A673 (cell line): Measurements from ENCODE around the gene TMEM108. TPM values are rescaled to one million over a fixed set of nuclear protein-coding genes. Genes with fewer than 3 reads are reported as not detected.

Source experiments
- BruUV-seq: library from RNA; stranded (reverse); fragments of 400-500 nt; replicated peaks from 2 replicates; lab custom pipeline; 2021; lab: Mats Ljungman, UMichigan
- CTCF ChIA-PET: fragments of 300-600 bp; sonication (Branson Sonifier 250); formaldehyde crosslinking; loops from one replicate; lab custom pipeline; 2022; ENCODE audit warnings: antibody characterized with exemption; lab: Charles Lee
- POLR2A ChIA-PET: fragments of 300-600 bp; sonication (Branson Sonifier 250); formaldehyde crosslinking; loops from one replicate; lab custom pipeline; 2022; ENCODE audit warnings: antibody characterized with exemption; ENCODE audit not compliant: low non-redundant PET; lab: Charles Lee
- DNase-seq: peaks from one replicate; pipeline ENCODE4 v3.0.0-alpha.2; 2015; ENCODE audit warnings: low spot score
- H3K27ac ChIP-seq: fragments of 200-600 bp; sonication (generic); 2 replicates; pipeline ENCODE4 v1.5.1; 2016; ENCODE audit warnings: mixed run types, low read depth, mild to moderate bottlenecking, mixed read lengths, antibody characterized with exemption, low read length; ENCODE audit not compliant: poor library complexity, severe bottlenecking
- H3K27me3 ChIP-seq: fragments of 200-600 bp; sonication (generic); replicated peaks from 2 replicates; pipeline ENCODE4 v1.6.1; 2017; ENCODE audit warnings: mixed run types, low read depth, mild to moderate bottlenecking, mixed read lengths, antibody characterized with exemption, low read length; ENCODE audit not compliant: insufficient read depth, poor library complexity
- H3K36me3 ChIP-seq: fragments of 200-600 bp; sonication (generic); 2 replicates; pipeline ENCODE4 v1.6.1; 2016; ENCODE audit warnings: mixed run types, mild to moderate bottlenecking, mixed read lengths, antibody characterized with exemption, low read length; ENCODE audit not compliant: insufficient read depth, poor library complexity, severe bottlenecking
- H3K4me1 ChIP-seq: fragments of 200-600 bp; sonication (generic); 2 replicates; pipeline ENCODE4 v1.6.1; 2017; ENCODE audit warnings: mixed run types, mild to moderate bottlenecking, mixed read lengths, antibody characterized with exemption, low read length; ENCODE audit not compliant: insufficient read depth, poor library complexity, severe bottlenecking
- H3K4me3 ChIP-seq: fragments of 200-600 bp; sonication (generic); 2 replicates; pipeline ENCODE4 v1.5.1; 2016; ENCODE audit warnings: low read depth, mixed run types, mild to moderate bottlenecking, mixed read lengths, low read length; ENCODE audit not compliant: poor library complexity, severe bottlenecking
- H3K9me3 ChIP-seq: fragments of 200-600 bp; sonication (generic); 2 replicates; pipeline ENCODE4 v1.6.1; 2016; ENCODE audit warnings: mixed run types, low read depth, mild to moderate bottlenecking, mixed read lengths, antibody characterized with exemption, low read length; ENCODE audit not compliant: poor library complexity, severe bottlenecking
- CTCF ChIP-seq: fragments of 300-800, 200-600 bp; sonication (generic); conservative IDR thresholded peaks from 2 replicates; pipeline ENCODE4 v1.5.1; 2017; ENCODE audit warnings: low read depth, mild to moderate bottlenecking, antibody characterized with exemption, low read length, moderate library complexity, mixed read lengths
- EZH2 ChIP-seq: fragments of 200-600 bp; sonication (generic); IDR thresholded peaks from 2 replicates; pipeline ENCODE4 v1.6.1; 2017; ENCODE audit warnings: borderline replicate concordance, low read depth, mild to moderate bottlenecking, mixed read lengths, antibody characterized with exemption, low read length; ENCODE audit not compliant: poor library complexity, severe bottlenecking
- intact Hi-C: fragments of 100-400 bp; cut with micrococcal nuclease; formaldehyde crosslinking; loops from one replicate; pipeline ENCODE4 v1.10.0; 2022; ENCODE audit not compliant: unreplicated experiment
- total RNA-seq: library from RNA; stranded (reverse); gene quantifications from 2 replicates; pipeline ENCODE4 v1.2.3, GENCODE V29; 2021

The TMEM108 gene
- total RNA-seq, 1 experiment from 2014 or later = 0.30 TPM

- intact Hi-C loops = no loop called here
- POLR2A ChIA-PET = no interaction called here
- Histone ChIP-seq H3K27me3 (no peaks in the 10 kb centered on the region), H3K27ac (no peak overlapping the region), H3K9me3 (no peaks in the 10 kb centered on the region), H3K4me3 (no peak overlapping the region), H3K36me3 (no peaks in the 10 kb centered on the region), H3K4me1 (peaks cover 7% of the 10 kb centered on the region)
- DNase-seq = no peak
- CTCF ChIA-PET = no interaction called here
- no TSS peak for BruUV-seq
- TF ChIP-seq EZH2 (no peak), CTCF (no peak)
These were observed 380.2 kb downstream of the TMEM108 start for GRCh38 chr3:133418361-133418760.

- CTCF ChIA-PET = no interaction called here
- DNase-seq = no peak
- POLR2A ChIA-PET = interaction anchor here (0.5 kb wide), 1 partner anchor 79 kb away, joined by 3 read pairs; no protein-coding TSS in a partner anchor
- H3K36me3 ChIP-seq = no peaks in the 10 kb centered on the region
- peaks cover 4% of the 10 kb centered on the region for H3K4me1 ChIP-seq
- intact Hi-C loops = no loop called here
- BruUV-seq = no TSS peak
- H3K9me3 ChIP-seq = no peaks in the 10 kb centered on the region
- no peak overlapping the region for H3K4me3 ChIP-seq
- H3K27me3 ChIP-seq = no peaks in the 10 kb centered on the region
- no peak for TF ChIP-seq EZH2
- TF ChIP-seq CTCF = no peak
- H3K27ac ChIP-seq = no peak overlapping the region
These were observed 381.1 kb downstream of the TMEM108 start for GRCh38 chr3:133419151-133419909.

- DNase-seq = no peak
- H3K27ac ChIP-seq = no peak overlapping the region
- TF ChIP-seq CTCF (no peak), EZH2 (no peak)
- no peaks in the 10 kb centered on the region for H3K36me3 ChIP-seq
- H3K9me3 ChIP-seq = no peaks in the 10 kb centered on the region
- BruUV-seq = no TSS peak
- peaks cover 8% of the 10 kb centered on the region for H3K4me1 ChIP-seq
- ChIA-PET POLR2A (interaction anchor here (0.6 kb wide), 1 partner anchor 712 kb away, joined by 4 read pairs; no protein-coding TSS in a partner anchor), CTCF (interaction anchor here (1.4 kb wide), 1 partner anchor 694 kb away, joined by 13 read pairs; no protein-coding TSS in a partner anchor)
- no peak overlapping the region for H3K4me3 ChIP-seq
- no peaks in the 10 kb centered on the region for H3K27me3 ChIP-seq
- intact Hi-C loops = no loop called here
These were observed 387.0 kb downstream of the TMEM108 start for GRCh38 chr3:133424937-133425869.
